Measurements from ENCODE around the gene TRMT61A. TPM values are rescaled to one million over a fixed set of nuclear protein-coding genes. Genes with fewer than 3 reads are reported as not detected.

TRMT61A gene
- total and polyA plus RNA-seq, 2 of the 13 experiments (the other 11 are each of a cell fraction or from before 2014, with no cell fraction given): 6.5 to 13.6 TPM

- TF ChIP-seq ZBTB33 (CRISPR knock-in tag; IDR thresholded peaks at IDR 0.05): 0 out of 2 replicates have a peak, but pooled peaks have one; percentile 23
- no peak for TF ChIP-seq ZBTB38 (CRISPR knock-in tag; IDR thresholded peaks at IDR 0.05)
- peak; percentile 52 for TF ChIP-seq AGO2 (optimal IDR thresholded peaks at IDR 0.05; ENCODE audit: low read depth, low read length)
- no peak for TF ChIP-seq ATF4 (CRISPR knock-in tag; IDR thresholded peaks at IDR 0.05)
- TF ChIP-seq FOXJ3 (CRISPR knock-in tag; IDR thresholded peaks at IDR 0.05; ENCODE audit: borderline replicate concordance): no peak
- TF ChIP-seq NFATC3 (CRISPR knock-in tag; IDR thresholded peaks at IDR 0.05): no peak
Measured at GRCh38 chr14:103541709-103542604, 13.0 kb downstream of the TRMT61A start (continued).

- Histone ChIP-seq H3K4me2 (ENCODE audit: low read depth, low read length) (peak overlapping the region; percentile 58), H4K20me1 (ENCODE audit: insufficient read depth, low read length) (no peaks in the 10 kb centered on the region), H3K9me3 (ENCODE audit: low read length) (no peaks in the 10 kb centered on the region), H3K27ac (ENCODE audit: extremely low read length, insufficient read depth, low read length) (no peak overlapping the region), H3K9ac (ENCODE audit: insufficient read depth, low read depth, low read length) (peak overlapping the region; percentile 37), H3K27me3 (ENCODE audit: control insufficient read depth in 1 of 2, insufficient read depth in 2 of 2, low read length in 2 of 2) (peaks cover 2 to 19% of the 10 kb centered on the region in 2 experiments; a peak in 2 of 5 replicates), H3K4me1 (ENCODE audit: insufficient read depth, low read length) (peaks cover 45% of the 10 kb centered on the region), H2AFZ (ENCODE audit: low read length) (no peak overlapping the region), H3K79me2 (ENCODE audit: insufficient read depth, low read length) (no peaks in the 10 kb centered on the region), H3K4me3 (replicated peaks in 1 of 3; ENCODE audit: insufficient read depth in 1 of 3, low read depth in 2 of 3, low read length in 3 of 3) (peak overlapping the region; percentile 7 to 49 (median 31); a peak in 5 of 6 replicates), H3K36me3 (replicated peaks in 1 of 2; ENCODE audit: control insufficient read depth in 1 of 2, insufficient read depth in 2 of 2, low read length in 2 of 2) (no peaks in the 10 kb centered on the region)
- WGBS (ENCODE audit: low lambda C conversion rate): 21% methylated on average over 7 of the region's 18 CpGs
- FAIRE-seq (no peak), ATAC-seq (peak; percentile 12; the same call in 2 of the 3 replicates), DNase-seq (ENCODE audit: low spot score) (no peak)
- intact Hi-C loops (cut with micrococcal nuclease; ENCODE audit: unreplicated experiment) (loop anchor here (2.0 kb wide), 1 partner anchor 18 kb away; no protein-coding TSS in a partner anchor), in situ Hi-C loops (cut with HindIII; ENCODE audit: extremely low pct_ligation_motif_present, low pct_unique_long_range_greater_than_20kb) (no loop called here)
- POLR2A ChIA-PET: interaction anchor here (1.6 to 6.9 kb wide), 2 partner anchors 14 to 19 kb away, joined by 3 to 37 read pairs; partner anchors contain the start of gene TRMT61A
- CTCF ChIA-PET (ENCODE audit: low intra/inter-chr PET ratio, low total read pairs): interaction anchor here (1.0 to 1.4 kb wide), 2 partner anchors 24 to 43 kb away, joined by 3 read pairs; no protein-coding TSS in a partner anchor
- no TSS peak for BruUV-seq (replicated peaks)
- TF ChIP-seq MIER3 (CRISPR knock-in tag; IDR thresholded peaks at IDR 0.05; ENCODE audit: borderline replicate concordance) (no peak), SP4 (CRISPR knock-in tag; IDR thresholded peaks at IDR 0.05) (no peak), ZNF335 (CRISPR knock-in tag; IDR thresholded peaks at IDR 0.05) (no peak), SOX6 (IDR thresholded peaks at IDR 0.05) (no peak), SOX6 (CRISPR knock-in tag; IDR thresholded peaks at IDR 0.05) (0 out of 2 replicates have a peak, but pooled peaks have one; percentile 14), ZNF549 (CRISPR knock-in tag; IDR thresholded peaks at IDR 0.05) (no peak), KDM3A (CRISPR knock-in tag; IDR thresholded peaks at IDR 0.05; ENCODE audit: low read depth) (no peak), SNAPC5 (CRISPR knock-in tag; IDR thresholded peaks at IDR 0.05; ENCODE audit: borderline replicate concordance) (no peak), ONECUT2 (CRISPR knock-in tag; IDR thresholded peaks at IDR 0.05) (no peak), LCORL (IDR thresholded peaks at IDR 0.05) (no peak), LCORL (CRISPR knock-in tag; IDR thresholded peaks at IDR 0.05) (no peak), THAP7 (CRISPR knock-in tag; IDR thresholded peaks at IDR 0.05) (no peak), MYC (CRISPR knock-in tag; IDR thresholded peaks at IDR 0.05; ENCODE audit: borderline replicate concordance) (0 out of 2 replicates have a peak, but pooled peaks have one; percentile 8), ZNF790 (CRISPR knock-in tag; IDR thresholded peaks at IDR 0.05; ENCODE audit: borderline replicate concordance) (no peak)
Measured at GRCh38 chr14:103542605-103543088, 13.7 kb downstream of the TRMT61A start.
